CD4-positive, alpha-beta T cell treated with Interleukin-6 at 100 ng/mL for 8 hours (primary cell): Measurements from ENCODE around the gene OR5AU1.

Source experiments
- DNase-seq: peaks from one replicate; pipeline ENCODE4 v3.0.0-alpha.2; 2020; ENCODE audit warnings: mixed read lengths, low spot score

The OR5AU1 gene

GRCh38 chr14:21155963-21156362 is at the start of gene OR5AU1:
TSS of gene OR5AU1 (minus strand) at chr14:21156063. CDS start at chr14:21155872, 191 bp downstream.
- no peak for DNase-seq

GRCh38 chr14:21205026-21205677 is 49.3 kb upstream of the OR5AU1 start:
- no peak for DNase-seq

- DNase-seq = no peak
These were observed 48.5 kb upstream of the OR5AU1 start for GRCh38 chr14:21204167-21205025.

- no peak for DNase-seq
These were observed 47.8 kb upstream of the OR5AU1 start for GRCh38 chr14:21203470-21204166.

GRCh38 chr14:21202463-21203358 is 46.8 kb upstream of the OR5AU1 start:
- DNase-seq = no peak

- DNase-seq = no peak
These were observed 46.0 kb upstream of the OR5AU1 start for GRCh38 chr14:21201732-21202462.

- no peak for DNase-seq
These were observed 45.0 kb upstream of the OR5AU1 start for GRCh38 chr14:21200752-21201461.

- no peak for DNase-seq
These were observed 44.0 kb upstream of the OR5AU1 start for GRCh38 chr14:21199611-21200560.

- no peak for DNase-seq
These were observed 41.7 kb upstream of the OR5AU1 start for GRCh38 chr14:21197418-21198205.

- DNase-seq = no peak
These were observed 38.7 kb upstream of the OR5AU1 start for GRCh38 chr14:21194597-21194996.

GRCh38 chr14:21192875-21193535 is 37.1 kb upstream of the OR5AU1 start:
- no peak for DNase-seq

GRCh38 chr14:21192447-21192822 is 36.6 kb upstream of the OR5AU1 start:
- no peak for DNase-seq

- peak; percentile 71 for DNase-seq
These were observed 36.1 kb upstream of the OR5AU1 start for GRCh38 chr14:21191809-21192446.

- DNase-seq = no peak
These were observed 35.5 kb upstream of the OR5AU1 start for GRCh38 chr14:21191261-21191808.

- DNase-seq = no peak
These were observed 29.6 kb upstream of the OR5AU1 start for GRCh38 chr14:21185491-21185890.

- DNase-seq = no peak
These were observed 28.4 kb upstream of the OR5AU1 start for GRCh38 chr14:21184254-21184653.

GRCh38 chr14:21182166-21182565 is 26.3 kb upstream of the OR5AU1 start:
- no peak for DNase-seq
